OCI-LY3 (cell line): ENCODE measurements around the gene METAP2.

Experiments used
- H2AFZ ChIP-seq: fragments of 200-600, 300-600 bp; shearing (Covaris generic); 2 replicates; pipeline ENCODE4 v1.6.0; 2014; ENCODE audit warnings: antibody characterized with exemption, low read depth, low read length
- H3K27ac ChIP-seq: fragments of 200-600, 300-600 bp; sonication (generic); 2 replicates; pipeline ENCODE4 v1.5.1; 2014; ENCODE audit warnings: mild to moderate bottlenecking, low read length, moderate library complexity, mixed read lengths
- H3K27me3 ChIP-seq: fragments of 200-600, 300-600 bp; sonication (generic); 2 replicates; pipeline ENCODE4 v1.6.1; 2014; ENCODE audit warnings: low read depth, low read length, mixed read lengths
- H3K36me3 ChIP-seq: fragments of 200-600, 300-600 bp; sonication (generic); replicated peaks from 2 replicates; pipeline ENCODE3; 2014; ENCODE audit warnings: low read depth, low read length, mixed read lengths
- H3K4me1 ChIP-seq: fragments of 300-600, 200-600 bp; sonication (generic); 2 replicates; pipeline ENCODE4 v1.6.1; 2014; ENCODE audit warnings: low read length, mixed read lengths
- H3K4me2 ChIP-seq: fragments of 200-600, 300-600 bp; sonication (generic); 2 replicates; pipeline ENCODE4 v1.6.1; 2014; ENCODE audit warnings: low read length, mixed read lengths
- H3K4me3 ChIP-seq: fragments of 300-600, 200-600 bp; sonication (generic); 2 replicates; pipeline ENCODE4 v1.5.1; 2014; ENCODE audit warnings: antibody characterized with exemption, mild to moderate bottlenecking, low read length, moderate library complexity
- H3K79me2 ChIP-seq: fragments of 300-600, 200-600 bp; shearing (Covaris generic); 2 replicates; pipeline ENCODE4 v1.6.1; 2014; ENCODE audit warnings: mild to moderate bottlenecking, low read length, mixed read lengths
- H3K9ac ChIP-seq: fragments of 300-600, 200-600 bp; shearing (Covaris generic); 2 replicates; pipeline ENCODE4 v1.6.0; 2014; ENCODE audit warnings: mild to moderate bottlenecking, low read length, moderate library complexity
- H3K9me3 ChIP-seq: fragments of 200-600, 300-600 bp; shearing (Covaris generic); 2 replicates; pipeline ENCODE4 v1.6.1; 2014; ENCODE audit warnings: low read length, mixed read lengths; ENCODE audit not compliant: insufficient read depth
- H4K20me1 ChIP-seq: fragments of 200-600, 300-600 bp; sonication (generic); 2 replicates; pipeline ENCODE4 v1.6.1; 2016; ENCODE audit warnings: low read length, mixed read lengths; ENCODE audit not compliant: insufficient read depth
- CTCF ChIP-seq: fragments of 200-600, 300-600 bp; sonication (generic); IDR thresholded peaks from 2 replicates; pipeline ENCODE4 v1.5.1; 2014; ENCODE audit warnings: antibody characterized with exemption, low read length, low read depth
- EZH2phosphoT487 ChIP-seq: fragments of 200-600 bp; shearing (Covaris generic); IDR thresholded peaks from 2 replicates; pipeline ENCODE4 v1.6.1; 2018; ENCODE audit warnings: antibody characterized with exemption, mixed run types, low read depth

Gene METAP2

GRCh38 chr12:95487024-95487423 lies 13.1 kb downstream of the METAP2 start:
- H3K27me3 ChIP-seq = no peaks in the 10 kb centered on the region
- no peak overlapping the region for H3K9ac ChIP-seq
- no peak for TF ChIP-seq CTCF
- no peak overlapping the region for H2AFZ ChIP-seq
- peaks cover 33% of the 10 kb centered on the region for H3K36me3 ChIP-seq
- H3K4me3 ChIP-seq = no peak overlapping the region
- H4K20me1 ChIP-seq = 0 out of 2 replicates have a peak, but pooled peaks cover 3% of the 10 kb centered on the region
- peaks cover 11% of the 10 kb centered on the region for H3K79me2 ChIP-seq
- H3K4me1 ChIP-seq = no peaks in the 10 kb centered on the region
- H3K27ac ChIP-seq = no peak overlapping the region
- no peak overlapping the region for H3K4me2 ChIP-seq
- no peaks in the 10 kb centered on the region for H3K9me3 ChIP-seq

GRCh38 chr12:95492462-95492861 lies 18.5 kb downstream of the METAP2 start:
- H3K79me2 ChIP-seq = no peaks in the 10 kb centered on the region
- no peak overlapping the region for H3K4me3 ChIP-seq

GRCh38 chr12:95494888-95495287 lies 20.9 kb downstream of the METAP2 start:
- Histone ChIP-seq H2AFZ (no peak overlapping the region), H3K4me1 (no peaks in the 10 kb centered on the region), H4K20me1 (no peaks in the 10 kb centered on the region), H3K27ac (no peak overlapping the region), H3K4me2 (no peak overlapping the region), H3K4me3 (no peak overlapping the region), H3K36me3 (peaks cover 56% of the 10 kb centered on the region), H3K27me3 (no peaks in the 10 kb centered on the region), H3K9ac (no peak overlapping the region), H3K79me2 (peaks cover 9% of the 10 kb centered on the region; the same call in 1 of the 2 replicates), H3K9me3 (no peaks in the 10 kb centered on the region)
- no peak for TF ChIP-seq CTCF

More at GRCh38 chr12:95492462-95492861, 18.5 kb downstream of the METAP2 start:
- Histone ChIP-seq H3K9me3 (no peaks in the 10 kb centered on the region), H3K27me3 (no peaks in the 10 kb centered on the region), H3K4me1 (no peaks in the 10 kb centered on the region), H4K20me1 (no peaks in the 10 kb centered on the region), H3K27ac (no peak overlapping the region), H3K4me2 (no peak overlapping the region), H3K9ac (no peak overlapping the region), H3K36me3 (peaks cover 48% of the 10 kb centered on the region), H2AFZ (no peak overlapping the region)
- TF ChIP-seq CTCF = no peak
- no peak for TF ChIP-seq EZH2phosphoT487

- Histone ChIP-seq H3K4me3 (no peak overlapping the region), H3K79me2 (peaks cover 13% of the 10 kb centered on the region), H4K20me1 (no peaks in the 10 kb centered on the region), H3K9me3 (no peaks in the 10 kb centered on the region), H3K27me3 (no peaks in the 10 kb centered on the region), H3K27ac (no peak overlapping the region), H3K36me3 (peaks cover 57% of the 10 kb centered on the region), H3K4me1 (no peaks in the 10 kb centered on the region), H3K9ac (no peak overlapping the region), H3K4me2 (no peak overlapping the region), H2AFZ (no peak overlapping the region)
- TF ChIP-seq EZH2phosphoT487 = no peak
- TF ChIP-seq CTCF = no peak
Measured at GRCh38 chr12:95495433-95495832, 21.5 kb downstream of the METAP2 start.
